GM12892 (cell line): ENCODE data around the gene ADAMTSL1.

Experiments used
- POLR2A ChIP-seq: IDR thresholded peaks from 2 replicates; pipeline ENCODE4 v1.6.1; 2011; ENCODE audit warnings: low read depth, low read length, control low read depth
- TAF1 ChIP-seq: IDR thresholded peaks from 2 replicates; pipeline ENCODE4 v1.6.1; 2011; ENCODE audit warnings: low read depth, mild to moderate bottlenecking, control low read depth, low read length, borderline replicate concordance

GRCh38 chr9:18694959-18695668 is 221.2 kb downstream of the ADAMTSL1 start:
- TF ChIP-seq POLR2A (no peak), TAF1 (no peak)
